Ectodermal cell (in vitro differentiated cells): Measurements from ENCODE around the gene SLCO4A1.

Source experiments
- H3K27ac ChIP-seq: 2 replicates; pipeline ENCODE4 v1.7.0; 2013; ENCODE audit warnings: mild to moderate bottlenecking, low read depth, low read length; ENCODE audit not compliant: insufficient read depth, poor library complexity, severe bottlenecking
- H3K27me3 ChIP-seq: 2 replicates; pipeline ENCODE4 v1.7.0; 2013; ENCODE audit warnings: mild to moderate bottlenecking, low read length; ENCODE audit not compliant: insufficient read depth, control insufficient read depth, poor library complexity, severe bottlenecking
- H3K36me3 ChIP-seq: one replicate; pipeline ENCODE4 v1.7.0; 2013; ENCODE audit warnings: low read length; ENCODE audit not compliant: control insufficient read depth, insufficient read depth
- H3K4me1 ChIP-seq: one replicate; pipeline ENCODE4 v1.7.0; 2013; ENCODE audit warnings: low read length; ENCODE audit not compliant: control insufficient read depth, insufficient read depth
- H3K4me3 ChIP-seq: 2 replicates; pipeline ENCODE4 v1.7.0; 2013; ENCODE audit warnings: low read depth, low read length, control low read depth; ENCODE audit not compliant: insufficient read depth
- H3K9me3 ChIP-seq: 2 replicates; pipeline ENCODE4 v1.7.0; 2013; ENCODE audit warnings: mild to moderate bottlenecking, low read length, moderate library complexity; ENCODE audit not compliant: control insufficient read depth
- WGBS, 2 experiments: methylation state at CpG; one replicate each; pipeline ENCODE4 v1.1.7; 2013; ENCODE audit warnings: missing lambda C conversion rate in 2 of 2; 5-methylcytosine and 5-hydroxymethylcytosine counted together

Gene SLCO4A1

DNA sequence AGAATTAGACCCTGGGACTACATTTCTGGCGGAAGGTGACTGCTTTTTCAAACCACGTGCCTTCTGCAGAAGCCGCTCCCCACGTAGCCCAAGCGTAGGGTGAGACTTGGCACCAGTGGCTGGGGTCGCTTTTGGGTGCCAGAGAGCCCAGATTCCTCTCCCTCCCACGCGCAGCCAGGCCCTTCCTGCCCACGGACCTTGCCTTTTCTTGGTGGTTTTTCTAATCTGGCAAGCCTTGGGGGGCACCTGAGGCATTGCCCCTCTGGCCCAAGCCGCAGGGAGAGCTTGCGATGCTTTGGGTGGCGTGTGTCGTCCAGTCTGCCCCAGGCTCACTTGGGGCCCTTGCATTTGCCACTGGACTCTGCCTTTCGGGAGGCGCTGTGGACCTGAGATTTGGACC lies 3.3 kb downstream of the SLCO4A1 start:
- H3K27me3 ChIP-seq = peaks cover 55% of the 10 kb centered on the region
- no peak overlapping the region for H3K4me3 ChIP-seq
- WGBS, 2 experiments = 92 to 93% methylated on average over 15 of the region's 15 CpGs
- H3K9me3 ChIP-seq = no peaks in the 10 kb centered on the region
- H3K4me1 ChIP-seq = peaks cover 16% of the 10 kb centered on the region
- H3K27ac ChIP-seq = no peak overlapping the region
- no peaks in the 10 kb centered on the region for H3K36me3 ChIP-seq

- no peak overlapping the region for H3K4me3 ChIP-seq
- H3K27me3 ChIP-seq = peaks cover 53% of the 10 kb centered on the region
- no peaks in the 10 kb centered on the region for H3K36me3 ChIP-seq
- H3K4me1 ChIP-seq = peaks cover 11% of the 10 kb centered on the region
- H3K9me3 ChIP-seq = no peaks in the 10 kb centered on the region
- WGBS, 2 experiments = 86 to 88% methylated on average over 12 of the region's 12 CpGs
- no peak overlapping the region for H3K27ac ChIP-seq
Measured at GRCh38 chr20:62646851-62647520, 4.7 kb downstream of the SLCO4A1 start.

GRCh38 chr20:62647521-62648317 lies 5.4 kb downstream of the SLCO4A1 start:
- H3K4me3 ChIP-seq = no peak overlapping the region
- H3K9me3 ChIP-seq = no peaks in the 10 kb centered on the region
- 71 to 76% methylated on average over 25 of the region's 25 CpGs for WGBS, 2 experiments
- peaks cover 11% of the 10 kb centered on the region for H3K4me1 ChIP-seq
- H3K27me3 ChIP-seq = peaks cover 53% of the 10 kb centered on the region
- no peak overlapping the region for H3K27ac ChIP-seq
- H3K36me3 ChIP-seq = no peaks in the 10 kb centered on the region

DNA sequence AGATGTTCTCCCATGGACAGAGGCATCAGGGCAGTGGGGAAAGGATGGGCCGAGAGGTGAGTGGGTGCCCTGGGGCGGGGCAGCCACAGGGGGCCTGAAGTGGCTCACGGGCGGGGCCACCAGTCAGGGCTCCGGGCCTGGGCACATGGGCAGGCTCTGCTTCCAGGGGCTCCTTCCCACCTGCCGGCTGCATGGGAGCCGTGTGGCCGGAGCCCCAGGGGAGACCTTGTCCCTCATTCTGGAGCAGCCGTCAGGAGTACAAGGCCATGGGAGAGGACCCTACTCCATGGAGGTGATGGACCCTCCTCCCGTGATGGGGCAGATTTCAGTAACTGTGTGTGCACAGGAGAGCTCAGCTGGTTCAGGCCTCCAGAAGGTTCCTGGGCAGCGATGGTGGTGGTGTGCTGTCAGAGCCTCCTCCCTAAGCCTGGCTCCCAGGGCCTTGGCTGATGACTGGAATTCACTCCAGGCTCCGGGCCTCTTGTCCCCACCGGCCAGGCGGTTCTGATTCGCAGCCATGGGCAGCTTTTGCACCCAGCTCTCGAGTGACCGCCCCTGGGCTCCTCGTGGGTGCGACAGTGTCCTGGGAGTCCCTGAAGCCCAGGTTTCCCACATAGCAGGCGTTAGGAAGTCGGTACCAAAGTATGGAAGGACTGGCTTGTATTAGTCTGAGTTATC lies 6.2 kb downstream of the SLCO4A1 start:
- peaks cover 6% of the 10 kb centered on the region for H3K4me1 ChIP-seq
- H3K27ac ChIP-seq = no peak overlapping the region
- H3K4me3 ChIP-seq = no peak overlapping the region
- H3K9me3 ChIP-seq = no peaks in the 10 kb centered on the region
- WGBS, 2 experiments = 87 to 88% methylated on average over 21 of the region's 21 CpGs
- H3K36me3 ChIP-seq = no peaks in the 10 kb centered on the region
- peaks cover 46% of the 10 kb centered on the region for H3K27me3 ChIP-seq

GRCh38 chr20:62649140-62649539 lies 6.8 kb downstream of the SLCO4A1 start:
- Histone ChIP-seq H3K27me3 (peaks cover 39% of the 10 kb centered on the region), H3K27ac (no peak overlapping the region), H3K4me1 (peaks cover 5% of the 10 kb centered on the region), H3K4me3 (no peak overlapping the region), H3K36me3 (no peaks in the 10 kb centered on the region), H3K9me3 (no peaks in the 10 kb centered on the region)
- WGBS, 2 experiments = 85% methylated on average over 6 of the region's 6 CpGs

DNA sequence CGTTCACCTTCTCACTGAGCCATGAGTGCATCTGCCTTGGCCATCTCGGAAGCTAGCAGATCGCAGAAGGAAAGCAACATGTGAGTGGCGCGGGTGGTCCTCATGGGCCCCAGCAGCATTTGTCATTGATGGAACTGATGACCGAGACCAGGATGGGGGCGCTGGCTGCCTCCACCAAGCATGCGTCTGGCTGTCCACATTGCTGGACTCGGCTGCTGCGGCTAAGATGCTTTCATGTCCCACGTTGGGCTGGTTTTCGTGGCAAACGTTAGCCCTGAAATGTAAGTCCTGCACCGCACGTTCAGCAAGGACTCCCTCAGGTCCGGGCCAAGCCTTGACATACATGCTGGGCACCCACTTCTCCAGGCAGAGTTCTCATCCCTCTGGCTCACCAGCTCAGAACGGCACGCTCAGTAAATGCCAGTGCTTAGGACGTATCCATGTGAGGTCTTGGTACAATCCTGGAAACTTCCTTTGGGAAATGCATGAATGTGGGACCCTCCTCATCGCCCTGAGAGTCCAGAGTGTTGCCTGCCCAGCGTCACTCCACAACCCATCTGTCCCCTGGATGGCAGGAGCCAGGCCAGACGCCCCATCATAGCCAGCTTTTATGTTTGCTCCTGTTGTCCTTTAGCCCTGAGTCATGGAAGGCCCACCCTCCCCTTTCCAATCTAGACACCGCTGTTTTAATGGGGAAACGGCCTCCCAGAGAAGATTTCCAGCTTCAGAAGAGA lies 8.4 kb downstream of the SLCO4A1 start:
- Histone ChIP-seq H3K4me3 (no peak overlapping the region), H3K36me3 (no peaks in the 10 kb centered on the region), H3K4me1 (peaks cover 5% of the 10 kb centered on the region), H3K27me3 (peaks cover 24% of the 10 kb centered on the region), H3K27ac (no peak overlapping the region), H3K9me3 (no peaks in the 10 kb centered on the region)
- WGBS, 2 experiments = 90 to 91% methylated on average over 24 of the region's 24 CpGs

- Histone ChIP-seq H3K27ac (no peak overlapping the region), H3K36me3 (no peaks in the 10 kb centered on the region), H3K27me3 (peaks cover 24% of the 10 kb centered on the region), H3K4me1 (peaks cover 5% of the 10 kb centered on the region), H3K9me3 (no peaks in the 10 kb centered on the region), H3K4me3 (no peak overlapping the region)
- WGBS, 2 experiments = 65 to 67% methylated on average over 22 of the region's 24 CpGs
Measured at GRCh38 chr20:62651285-62652021, 9.2 kb downstream of the SLCO4A1 start.

DNA sequence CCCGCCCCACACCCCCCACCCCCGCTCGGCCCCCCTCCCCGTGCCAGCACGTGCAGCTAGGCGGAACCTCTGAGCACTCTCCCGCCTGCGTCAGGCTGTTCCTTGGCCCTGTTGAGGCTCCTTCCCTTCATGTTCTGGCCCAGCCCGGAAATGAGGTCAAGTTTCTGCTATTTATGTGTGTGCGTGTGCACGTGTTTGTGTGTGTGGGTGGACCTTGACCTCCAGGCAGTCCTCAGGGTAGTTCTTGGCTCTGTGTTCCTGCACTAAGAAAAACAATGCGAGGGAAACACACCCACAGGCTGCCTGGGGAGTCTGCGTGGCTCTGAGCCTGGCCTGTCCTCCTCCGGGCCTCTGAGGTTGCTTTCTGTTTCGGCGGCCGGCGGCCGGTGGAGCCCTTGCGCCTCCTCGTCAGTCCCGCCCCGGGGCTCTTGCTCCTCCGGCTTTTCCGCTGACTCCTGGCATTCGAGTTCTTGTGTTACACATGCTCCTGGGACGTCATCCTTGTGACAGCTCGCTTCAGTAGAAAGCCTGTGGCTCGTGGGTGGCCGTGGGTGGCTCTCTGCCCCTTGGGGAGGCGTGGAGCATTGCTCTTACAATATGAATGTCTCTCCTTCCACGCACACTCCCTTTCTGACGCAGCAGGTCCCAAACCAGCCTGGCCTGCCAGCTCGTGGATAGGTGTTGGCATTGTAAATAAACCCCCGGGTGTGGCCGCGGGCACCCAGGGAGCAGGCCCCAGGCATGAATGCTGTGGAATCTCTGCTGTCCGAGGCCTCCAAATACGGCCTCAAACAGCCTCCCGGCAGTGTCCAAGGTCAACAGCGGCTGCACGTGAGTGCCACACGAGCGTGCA lies 10.0 kb downstream of the SLCO4A1 start:
- Histone ChIP-seq H3K27me3 (peaks cover 24% of the 10 kb centered on the region), H3K4me1 (peaks cover 5% of the 10 kb centered on the region), H3K36me3 (no peaks in the 10 kb centered on the region), H3K9me3 (no peaks in the 10 kb centered on the region), H3K27ac (no peak overlapping the region), H3K4me3 (no peak overlapping the region)
- 47 to 52% methylated on average over 41 of the region's 44 CpGs for WGBS, 2 experiments

GRCh38 chr20:62652894-62653305 lies 10.6 kb downstream of the SLCO4A1 start:
- no peak overlapping the region for H3K4me3 ChIP-seq
- H3K27ac ChIP-seq = no peak overlapping the region
- 92 to 93% methylated on average over 20 of the region's 20 CpGs for WGBS, 2 experiments
- H3K36me3 ChIP-seq = no peaks in the 10 kb centered on the region
- no peaks in the 10 kb centered on the region for H3K9me3 ChIP-seq
- H3K27me3 ChIP-seq = peaks cover 24% of the 10 kb centered on the region
- H3K4me1 ChIP-seq = peaks cover 2% of the 10 kb centered on the region
